IMR-90 (cell line): Measurements from ENCODE around the gene TSPAN31. TPM values are rescaled to one million over a fixed set of nuclear protein-coding genes. Genes with fewer than 3 reads are reported as not detected.

ENCODE experiments used
- ATAC-seq: fragments of 200-7000 bp; cut with Tn5 transposase; 2 replicates; pipeline ENCODE4 v1.9.1; 2020; ENCODE audit warnings: low read depth, mild to moderate bottlenecking, moderate library complexity
- BruUV-seq: library from RNA; stranded (reverse); fragments of 400-500 nt; replicated peaks from 2 replicates; lab custom pipeline; 2021; lab: Mats Ljungman, UMichigan
- CTCF ChIA-PET: fragments of 300-600 bp; formaldehyde crosslinking; extraction: SDS; loops from one replicate; lab custom pipeline; 2021; ENCODE audit warnings: antibody characterized with exemption; lab: Yijun Ruan, JAX
- POLR2A ChIA-PET: fragments of 300-600 bp; sonication (Branson Sonifier 250); formaldehyde crosslinking; loops from one replicate; lab custom pipeline; 2022; ENCODE audit warnings: antibody characterized with exemption; ENCODE audit not compliant: unreplicated experiment; lab: Charles Lee
- DNase-seq: peaks from one replicate; pipeline ENCODE4 v3.0.0; 2013
- H2AFZ ChIP-seq: replicated peaks from 2 replicates; pipeline ENCODE3; 2013; ENCODE audit warnings: low read length, mild to moderate bottlenecking; ENCODE audit not compliant: poor library complexity
- H2AK5ac ChIP-seq: 2 replicates; pipeline ENCODE4 v1.6.1; 2013; ENCODE audit warnings: low read depth, low read length, inconsistent platforms
- H2AK9ac ChIP-seq: replicated peaks from 2 replicates; pipeline ENCODE3; 2013; ENCODE audit warnings: mild to moderate bottlenecking, low read depth, low read length, moderate library complexity; ENCODE audit not compliant: poor library complexity
- H2BK120ac ChIP-seq: 2 replicates; pipeline ENCODE4 v1.6.1; 2013; ENCODE audit warnings: low read depth, low read length, inconsistent platforms
- H2BK15ac ChIP-seq: 3 replicates; pipeline ENCODE4 v1.6.1; 2013; ENCODE audit warnings: low read depth, low read length, inconsistent platforms
- H2BK20ac ChIP-seq: 2 replicates; pipeline ENCODE4 v1.6.1; 2013; ENCODE audit warnings: low read depth, mild to moderate bottlenecking, inconsistent platforms, low read length, moderate library complexity
- H2BK5ac ChIP-seq: 2 replicates; pipeline ENCODE4 v1.6.1; 2013; ENCODE audit warnings: mild to moderate bottlenecking, low read depth, low read length, inconsistent platforms; ENCODE audit not compliant: poor library complexity, severe bottlenecking
- H3K14ac ChIP-seq: replicated peaks from 2 replicates; pipeline ENCODE4 v1.6.1; 2013; ENCODE audit warnings: low read depth, low read length, inconsistent platforms
- H3K18ac ChIP-seq: 2 replicates; pipeline ENCODE4 v1.6.1; 2013; ENCODE audit warnings: low read depth, low read length, control low read depth
- H3K23ac ChIP-seq: 2 replicates; pipeline ENCODE4 v1.6.1; 2013; ENCODE audit warnings: low read depth, low read length, inconsistent platforms
- H3K27ac ChIP-seq: 2 replicates; pipeline ENCODE4 v1.5.1; 2013; ENCODE audit warnings: mild to moderate bottlenecking, control low read depth, low read length; ENCODE audit not compliant: insufficient read depth
- H3K27me3 ChIP-seq: 2 replicates; pipeline ENCODE4 v1.6.1; 2013; ENCODE audit warnings: low read length; ENCODE audit not compliant: control insufficient read depth, insufficient read depth
- H3K36me3 ChIP-seq: 2 replicates; pipeline ENCODE4 v1.6.1; 2013; ENCODE audit warnings: low read length, mixed read lengths; ENCODE audit not compliant: control insufficient read depth, insufficient read depth
- H3K4ac ChIP-seq: 2 replicates; pipeline ENCODE4 v1.6.1; 2013; ENCODE audit warnings: low read depth, low read length, inconsistent platforms
- H3K4me1 ChIP-seq: 2 replicates; pipeline ENCODE4 v1.6.1; 2013; ENCODE audit warnings: low read length, mixed read lengths; ENCODE audit not compliant: control insufficient read depth, insufficient read depth
- H3K4me2 ChIP-seq: 2 replicates; pipeline ENCODE4 v1.6.1; 2013; ENCODE audit warnings: low read depth, mild to moderate bottlenecking, control low read depth, low read length, moderate library complexity
- H3K4me3 ChIP-seq: 2 replicates; pipeline ENCODE4 v1.5.1; 2013; ENCODE audit warnings: low read depth, mild to moderate bottlenecking, control low read depth, low read length, moderate library complexity; ENCODE audit not compliant: insufficient read depth
- H3K56ac ChIP-seq: 2 replicates; pipeline ENCODE4 v1.6.1; 2013; ENCODE audit warnings: low read length, inconsistent platforms; ENCODE audit not compliant: insufficient read depth; ENCODE audit errors: extremely low read depth
- H3K79me1 ChIP-seq, 2 experiments: 2 replicates each; pipeline ENCODE4 v1.6.1; 2013; ENCODE audit warnings: low read length in 2 of 2, inconsistent platforms in 1 of 2, low read depth in 1 of 2
- H3K9ac ChIP-seq: 2 replicates; pipeline ENCODE4 v1.6.1; 2013; ENCODE audit warnings: low read depth, low read length, control low read depth
- H3K9me1 ChIP-seq: 2 replicates; pipeline ENCODE4 v1.6.1; 2013; ENCODE audit warnings: low read length, inconsistent platforms; ENCODE audit not compliant: insufficient read depth
- H3K9me3 ChIP-seq: 2 replicates; pipeline ENCODE4 v1.6.1; 2013; ENCODE audit warnings: low read length; ENCODE audit not compliant: control insufficient read depth, insufficient read depth
- H4K20me1 ChIP-seq: 2 replicates; pipeline ENCODE4 v1.6.1; 2013; ENCODE audit warnings: low read length, inconsistent platforms; ENCODE audit not compliant: insufficient read depth
- H4K5ac ChIP-seq: 2 replicates; pipeline ENCODE4 v1.6.1; 2013; ENCODE audit warnings: mild to moderate bottlenecking, low read depth, low read length, control low read depth
- H4K8ac ChIP-seq, 2 experiments: 2 replicates each; pipeline ENCODE4 v1.6.1; 2013; ENCODE audit warnings: low read depth in 2 of 2, low read length in 2 of 2, control low read depth in 1 of 2, inconsistent platforms in 1 of 2
- H4K91ac ChIP-seq: 2 replicates; pipeline ENCODE4 v1.6.1; 2013; ENCODE audit warnings: low read depth, low read length, inconsistent platforms; ENCODE audit not compliant: insufficient read depth
- BHLHE40 ChIP-seq: fragments of 150-350 bp; IDR thresholded peaks from 2 replicates; pipeline ENCODE4 v1.6.1; 2016; ENCODE audit warnings: mild to moderate bottlenecking, low read depth, low read length
- CEBPB ChIP-seq: IDR thresholded peaks from 2 replicates; pipeline ENCODE4 v1.6.1; 2012; ENCODE audit warnings: low read depth, low read length, improper control_type of control experiment
- CHD1 ChIP-seq: IDR thresholded peaks from 2 replicates; pipeline ENCODE4 v1.6.1; 2012; ENCODE audit warnings: low read depth, low read length, improper control_type of control experiment
- CTCF ChIP-seq: conservative IDR thresholded peaks from 2 replicates; pipeline ENCODE4 v1.5.1; 2012; ENCODE audit warnings: mild to moderate bottlenecking, low read depth, low read length, improper control_type of control experiment
- FOS ChIP-seq: fragments of 150-350 bp; IDR thresholded peaks from 2 replicates; pipeline ENCODE4 v1.6.1; 2016; ENCODE audit warnings: low read depth, low read length
- MAFK ChIP-seq: IDR thresholded peaks from 2 replicates; pipeline ENCODE4 v1.6.1; 2012; ENCODE audit warnings: low read depth, low read length, improper control_type of control experiment
- MAZ ChIP-seq: IDR thresholded peaks from 2 replicates; pipeline ENCODE4 v1.6.1; 2012; ENCODE audit warnings: low read depth, mild to moderate bottlenecking, low read length, improper control_type of control experiment, moderate library complexity, borderline replicate concordance
- MXI1 ChIP-seq: IDR thresholded peaks from 2 replicates; pipeline ENCODE4 v1.6.1; 2012; ENCODE audit warnings: low read depth, mild to moderate bottlenecking, low read length, moderate library complexity, borderline replicate concordance
- NFE2L2 ChIP-seq: fragments of 150-350 bp; IDR thresholded peaks from 2 replicates; pipeline ENCODE4 v1.6.1; 2016; ENCODE audit warnings: low read depth, mild to moderate bottlenecking, low read length
- POLR2A ChIP-seq: IDR thresholded peaks from 2 replicates; pipeline ENCODE4 v1.6.1; 2012; ENCODE audit warnings: mild to moderate bottlenecking, low read depth, low read length
- RAD21 ChIP-seq: IDR thresholded peaks from 2 replicates; pipeline ENCODE4 v1.6.1; 2012; ENCODE audit warnings: low read length, improper control_type of control experiment
- RCOR1 ChIP-seq: IDR thresholded peaks from 2 replicates; pipeline ENCODE4 v1.6.1; 2012; ENCODE audit warnings: mild to moderate bottlenecking, low read length, improper control_type of control experiment; ENCODE audit not compliant: insufficient replicate concordance
- RFX5 ChIP-seq: IDR thresholded peaks from 2 replicates; pipeline ENCODE4 v1.8.0; 2012; ENCODE audit warnings: low read depth, mild to moderate bottlenecking, low read length, moderate library complexity
- SMC3 ChIP-seq: fragments of 150-350 bp; IDR thresholded peaks from 2 replicates; pipeline ENCODE4 v1.6.1; 2016; ENCODE audit warnings: low read depth, mild to moderate bottlenecking, antibody characterized with exemption, low read length, moderate library complexity
- WGBS, 2 experiments: methylation state at CpG; one replicate each; pipeline versions ENCODE4 v1.1.5 to v1.1.7; 2013; ENCODE audit warnings: missing lambda C conversion rate in 2 of 2; ENCODE audit not compliant: insufficient read length in 1 of 2; ENCODE audit errors: extremely low coverage in 2 of 2; 5-methylcytosine and 5-hydroxymethylcytosine counted together
- dilution Hi-C: fragments of 300-500 bp; cut with HindIII; formaldehyde crosslinking; loops from one replicate; pipeline ENCODE4 v1.14.3; 2018; ENCODE audit warnings: low sequenced_read_pairs; ENCODE audit not compliant: unreplicated experiment
- in situ Hi-C: fragments of 300-500 bp; cut with MboI; formaldehyde crosslinking; loops from 3 replicates; pipeline ENCODE4 v1.14.3; 2019; ENCODE audit warnings: low sequenced_read_pairs, inconsistent platforms, mixed read lengths
- intact Hi-C: fragments of 100-400 bp; cut with micrococcal nuclease; formaldehyde crosslinking; loops from 2 replicates; pipeline ENCODE4 v1.10.0; 2022
- polyA plus RNA-seq, 3 experiments: library from polyadenylated mRNA; depleted of rRNA; stranded (reverse); fragments of >200 nt; gene quantifications; 2 replicates each; pipeline ENCODE4 v1.2.3, GENCODE V29; 2012; ENCODE audit warnings: low replicate concordance in 1 of 3
- total RNA-seq: library from RNA; depleted of rRNA; stranded (reverse); fragments of >200 nt; gene quantifications from 2 replicates; pipeline ENCODE4 v1.2.3, GENCODE V29; 2012
- TF ChIP-seq, protein P1 (sequence below): fragments of 150-350 bp; IDR thresholded peaks from 2 replicates; pipeline ENCODE4 v1.6.1; 2016; ENCODE audit warnings: low read depth, mild to moderate bottlenecking, low read length, moderate library complexity, borderline replicate concordance
- TF ChIP-seq, protein P2 (sequence below): fragments of 150-350 bp; IDR thresholded peaks from 2 replicates; pipeline ENCODE4 v1.6.1; 2017; ENCODE audit warnings: mild to moderate bottlenecking, antibody characterized with exemption, low read length, low read depth

Gene TSPAN31
- total and polyA plus RNA-seq, 2 of the 4 experiments (the other 2 are of a cell fraction): 12.3 to 71.2 TPM

- no peaks in the 10 kb centered on the region for H3K4me1 ChIP-seq
- H3K14ac ChIP-seq: no peak overlapping the region
- H4K91ac ChIP-seq: no peak overlapping the region
- ATAC-seq: no peak
- DNase-seq: no peak
- no TSS peak for BruUV-seq
- H2BK15ac ChIP-seq: no peak overlapping the region
- no peak overlapping the region for H3K4me2 ChIP-seq
- no peaks in the 10 kb centered on the region for H3K9me1 ChIP-seq
- no peak overlapping the region for H2AFZ ChIP-seq
- CTCF ChIA-PET: interaction anchor here (1.4 kb wide), 1 partner anchor 13 kb away, joined by 3 read pairs; no protein-coding TSS in a partner anchor
- H3K4ac ChIP-seq: no peak overlapping the region
- peaks cover 30% of the 10 kb centered on the region for H3K36me3 ChIP-seq
- H2AK9ac ChIP-seq: no peak overlapping the region
- in situ Hi-C loops: no loop called here
- no peak overlapping the region for H4K5ac ChIP-seq
- dilution Hi-C loops: no loop called here
- no peak overlapping the region for H3K56ac ChIP-seq
- intact Hi-C loops: no loop called here
- no peaks in the 10 kb centered on the region for H3K9me3 ChIP-seq
- H2BK20ac ChIP-seq: no peak overlapping the region
- no peaks in the 10 kb centered on the region for H4K20me1 ChIP-seq
- H3K18ac ChIP-seq: no peak overlapping the region
- H4K8ac ChIP-seq: no peak overlapping the region
- no peak overlapping the region for H3K9ac ChIP-seq
- H2BK5ac ChIP-seq: no peak overlapping the region
- no peak overlapping the region for H2BK120ac ChIP-seq
- no peak overlapping the region for H2AK5ac ChIP-seq
- whole genome bisulfite sequencing, 2 experiments: no CpG with 5 or more reads among the region's 5 CpGs
- H3K79me1 ChIP-seq: no peaks in the 10 kb centered on the region; a peak in 1 of 4 replicates
- no peak overlapping the region for H3K23ac ChIP-seq
- no peak overlapping the region for H3K4me3 ChIP-seq
- H3K27ac ChIP-seq: no peak overlapping the region
- TF ChIP-seq CTCF: no peak
- no peak for TF ChIP-seq RAD21
- TF ChIP-seq RCOR1: no peak
- no peak for TF ChIP-seq NFE2L2
- no peak for TF ChIP-seq CHD1
- TF ChIP-seq CEBPB: no peak
- TF ChIP-seq MAFK: no peak
- TF ChIP-seq SMC3: no peak
- no peak for TF ChIP-seq RFX5
- TF ChIP-seq FOS: no peak
- TF ChIP-seq, protein P1, sequence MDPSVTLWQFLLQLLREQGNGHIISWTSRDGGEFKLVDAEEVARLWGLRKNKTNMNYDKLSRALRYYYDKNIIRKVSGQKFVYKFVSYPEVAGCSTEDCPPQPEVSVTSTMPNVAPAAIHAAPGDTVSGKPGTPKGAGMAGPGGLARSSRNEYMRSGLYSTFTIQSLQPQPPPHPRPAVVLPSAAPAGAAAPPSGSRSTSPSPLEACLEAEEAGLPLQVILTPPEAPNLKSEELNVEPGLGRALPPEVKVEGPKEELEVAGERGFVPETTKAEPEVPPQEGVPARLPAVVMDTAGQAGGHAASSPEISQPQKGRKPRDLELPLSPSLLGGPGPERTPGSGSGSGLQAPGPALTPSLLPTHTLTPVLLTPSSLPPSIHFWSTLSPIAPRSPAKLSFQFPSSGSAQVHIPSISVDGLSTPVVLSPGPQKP: no peak
- TF ChIP-seq, protein P2, sequence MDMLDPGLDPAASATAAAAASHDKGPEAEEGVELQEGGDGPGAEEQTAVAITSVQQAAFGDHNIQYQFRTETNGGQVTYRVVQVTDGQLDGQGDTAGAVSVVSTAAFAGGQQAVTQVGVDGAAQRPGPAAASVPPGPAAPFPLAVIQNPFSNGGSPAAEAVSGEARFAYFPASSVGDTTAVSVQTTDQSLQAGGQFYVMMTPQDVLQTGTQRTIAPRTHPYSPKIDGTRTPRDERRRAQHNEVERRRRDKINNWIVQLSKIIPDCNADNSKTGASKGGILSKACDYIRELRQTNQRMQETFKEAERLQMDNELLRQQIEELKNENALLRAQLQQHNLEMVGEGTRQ: no peak
- no peak for TF ChIP-seq MAZ
- TF ChIP-seq BHLHE40: no peak
- TF ChIP-seq POLR2A: no peak
- no peak for TF ChIP-seq MXI1
- H3K27me3 ChIP-seq: no peaks in the 10 kb centered on the region
- POLR2A ChIA-PET: no interaction called here
These were observed 31.6 kb upstream of the TSPAN31 start for GRCh38 chr12:57713209-57713608.
